Measurements from ENCODE around the gene APPBP2.

DNA sequence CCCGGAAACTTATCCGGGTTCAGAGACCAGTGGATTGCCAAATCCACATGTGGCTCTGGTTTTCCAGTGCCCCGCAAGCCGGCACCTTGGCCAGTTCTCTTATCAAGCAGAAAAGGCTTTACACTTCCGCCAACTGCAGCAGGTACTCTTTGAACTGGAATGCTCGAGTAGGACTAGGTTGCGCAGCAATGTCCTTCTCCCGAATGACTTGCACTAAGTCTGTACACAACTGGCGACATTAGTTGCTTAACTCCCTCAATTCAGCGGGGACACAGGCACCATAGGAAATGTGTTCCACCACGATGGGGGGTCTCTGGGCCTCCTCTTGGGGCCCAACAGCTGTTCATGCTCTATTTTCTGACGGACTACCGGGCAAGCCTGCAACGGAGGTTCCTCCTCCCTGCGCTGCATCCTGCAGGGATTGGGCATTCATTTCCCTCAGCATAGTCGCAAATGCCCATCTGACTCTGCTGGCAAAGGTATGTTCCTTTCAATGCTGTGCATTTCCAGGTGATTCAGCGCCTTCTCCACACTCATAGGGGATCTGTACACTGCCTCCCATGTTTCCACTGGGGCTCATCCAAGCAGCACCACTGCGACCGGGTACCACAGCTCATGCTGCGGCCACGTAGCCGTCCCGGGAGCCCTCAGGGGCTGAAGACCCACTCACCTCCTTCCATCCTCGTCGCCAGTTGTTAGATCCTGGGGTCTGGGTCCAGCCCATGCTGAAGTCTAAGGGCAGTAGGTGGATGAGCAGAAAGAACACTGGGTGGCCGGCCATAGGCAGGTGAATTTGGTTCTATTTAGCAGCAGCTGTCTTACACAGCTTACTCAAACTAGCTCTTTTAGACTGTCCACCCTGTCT is 34.2 kb upstream of the APPBP2 start:
- TF ChIP-seq BCL11A (IDR thresholded peaks at IDR 0.05; ENCODE audit: low read depth in 2 of 2, low read length in 2 of 2) (no peak), POLR2A (IDR thresholded peaks at IDR 0.05; ENCODE audit: control extremely low read depth in 1 of 2, low read depth in 2 of 2, low read length in 2 of 2) (no peak)
- TF ChIP-seq, protein P1, sequence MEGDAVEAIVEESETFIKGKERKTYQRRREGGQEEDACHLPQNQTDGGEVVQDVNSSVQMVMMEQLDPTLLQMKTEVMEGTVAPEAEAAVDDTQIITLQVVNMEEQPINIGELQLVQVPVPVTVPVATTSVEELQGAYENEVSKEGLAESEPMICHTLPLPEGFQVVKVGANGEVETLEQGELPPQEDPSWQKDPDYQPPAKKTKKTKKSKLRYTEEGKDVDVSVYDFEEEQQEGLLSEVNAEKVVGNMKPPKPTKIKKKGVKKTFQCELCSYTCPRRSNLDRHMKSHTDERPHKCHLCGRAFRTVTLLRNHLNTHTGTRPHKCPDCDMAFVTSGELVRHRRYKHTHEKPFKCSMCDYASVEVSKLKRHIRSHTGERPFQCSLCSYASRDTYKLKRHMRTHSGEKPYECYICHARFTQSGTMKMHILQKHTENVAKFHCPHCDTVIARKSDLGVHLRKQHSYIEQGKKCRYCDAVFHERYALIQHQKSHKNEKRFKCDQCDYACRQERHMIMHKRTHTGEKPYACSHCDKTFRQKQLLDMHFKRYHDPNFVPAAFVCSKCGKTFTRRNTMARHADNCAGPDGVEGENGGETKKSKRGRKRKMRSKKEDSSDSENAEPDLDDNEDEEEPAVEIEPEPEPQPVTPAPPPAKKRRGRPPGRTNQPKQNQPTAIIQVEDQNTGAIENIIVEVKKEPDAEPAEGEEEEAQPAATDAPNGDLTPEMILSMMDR (IDR thresholded peaks at IDR 0.05; ENCODE audit: control extremely low read depth in 1 of 3, insufficient read depth in 1 of 3, low read depth in 1 of 3, low read length in 3 of 3) = no peak

Data from H1 (cell line).